ENCODE results near the gene GLTPD2.

- TF ChIP-seq POLR2A (IDR thresholded peaks at IDR 0.05) = no peak
- TF ChIP-seq CTCF (IDR thresholded peaks at IDR 0.05) = no peak
- no peak for TF ChIP-seq EP300 (IDR thresholded peaks at IDR 0.05)
Observed at GRCh38 chr17:4740584-4740983, 48.2 kb upstream of the GLTPD2 start.

Measured in upper lobe of left lung (tissue), 4 donors.